ENCODE results near the gene TRAF3.

The TRAF3 gene

GRCh38 chr14:102947321-102948103 lies 170.3 kb downstream of the TRAF3 start:
- no peak overlapping the region for H3K4me3 ChIP-seq (replicated peaks; ENCODE audit: low read depth, low read length)
- TF ChIP-seq CTCF (IDR thresholded peaks at IDR 0.05; ENCODE audit: low read length, missing control alignments) = no peak
- DNase-seq (ENCODE audit: low read depth) = no peak

- no peak for DNase-seq (ENCODE audit: low read depth)
- no peak for TF ChIP-seq CTCF (IDR thresholded peaks at IDR 0.05; ENCODE audit: low read length, missing control alignments)
- no peak overlapping the region for H3K4me3 ChIP-seq (replicated peaks; ENCODE audit: low read depth, low read length)
Observed at GRCh38 chr14:102948698-102949061, 171.4 kb downstream of the TRAF3 start.

- no peak overlapping the region for H3K4me3 ChIP-seq (replicated peaks; ENCODE audit: low read depth, low read length)
- TF ChIP-seq CTCF (IDR thresholded peaks at IDR 0.05; ENCODE audit: low read length, missing control alignments) = no peak
- no peak for DNase-seq (ENCODE audit: low read depth)
Observed at GRCh38 chr14:102949062-102949800, 172.0 kb downstream of the TRAF3 start.

GRCh38 chr14:102949801-102950451 lies 172.7 kb downstream of the TRAF3 start:
- no peak for TF ChIP-seq CTCF (IDR thresholded peaks at IDR 0.05; ENCODE audit: low read length, missing control alignments)
- H3K4me3 ChIP-seq (replicated peaks; ENCODE audit: low read depth, low read length) = no peak overlapping the region
- DNase-seq (ENCODE audit: low read depth) = no peak

GRCh38 chr14:102951034-102951433 lies 173.8 kb downstream of the TRAF3 start:
- peak; percentile 70 for DNase-seq (ENCODE audit: low read depth)
- no peak overlapping the region for H3K4me3 ChIP-seq (replicated peaks; ENCODE audit: low read depth, low read length)
- no peak for TF ChIP-seq CTCF (IDR thresholded peaks at IDR 0.05; ENCODE audit: low read length, missing control alignments)

- H3K4me3 ChIP-seq (replicated peaks; ENCODE audit: low read depth, low read length) = no peak overlapping the region
- DNase-seq (ENCODE audit: low read depth) = no peak
- no peak for TF ChIP-seq CTCF (IDR thresholded peaks at IDR 0.05; ENCODE audit: low read length, missing control alignments)
Observed at GRCh38 chr14:102951799-102952198, 174.6 kb downstream of the TRAF3 start.

Data from fibroblast of pulmonary artery (primary cell).